Activated CD4-positive, CD25-positive, alpha-beta regulatory T cell (primary cell): ENCODE measurements around the gene CFAP74.

Experiments
- DNase-seq, 4 experiments: peaks; one replicate each; lab custom pipeline; 2025; lab: John Stamatoyannopoulos, UW

Gene CFAP74

DNA sequence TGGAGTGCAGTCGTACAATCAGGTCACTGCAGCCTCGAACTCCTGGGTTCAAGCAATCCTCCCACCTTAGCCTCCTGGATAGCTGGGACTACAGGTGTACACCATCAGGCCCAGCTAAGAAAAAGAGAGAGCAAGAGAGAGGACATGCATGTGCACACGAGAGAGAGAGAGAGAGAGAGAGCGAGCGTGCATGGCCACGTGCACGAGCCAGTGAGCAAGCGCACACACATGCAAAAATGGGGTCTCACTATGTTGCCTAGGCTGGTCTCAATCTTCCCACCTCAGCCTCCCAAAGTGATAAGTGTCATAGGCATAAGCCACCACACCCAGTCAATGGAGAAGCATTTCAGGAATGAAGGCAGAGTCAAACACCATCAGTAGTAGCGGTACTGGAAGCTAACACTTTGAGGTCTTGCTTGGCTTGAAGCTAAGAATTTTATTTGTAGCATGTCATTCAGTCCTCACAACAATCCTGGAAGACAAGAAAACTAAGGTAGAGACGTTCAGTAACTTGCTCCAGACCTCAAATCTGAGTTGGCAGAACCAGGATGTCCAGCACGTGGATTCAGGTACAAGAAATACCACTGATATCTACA, 127.2 kb downstream of the CFAP74 start:
- no peak for DNase-seq

DNA sequence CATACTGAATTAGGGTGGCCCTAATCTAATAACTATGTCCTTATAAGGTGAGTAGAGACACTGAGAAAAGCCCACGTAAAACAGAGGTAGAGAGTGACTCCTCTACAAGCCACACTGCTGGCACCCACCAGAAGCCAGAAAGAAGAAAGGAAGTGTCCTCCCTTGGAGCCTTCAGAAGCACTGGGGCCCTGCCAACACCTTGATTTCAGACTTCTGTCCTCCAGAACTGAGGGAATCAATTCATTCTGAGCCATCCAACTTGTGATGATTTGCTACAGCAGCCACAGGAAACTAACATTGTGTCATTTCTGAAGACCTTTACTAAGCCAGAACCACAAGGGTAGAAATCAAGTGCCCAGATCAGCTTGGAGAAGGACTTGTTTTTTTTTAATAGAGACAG, 127.7 kb downstream of the CFAP74 start:
- DNase-seq = no peak

DNA sequence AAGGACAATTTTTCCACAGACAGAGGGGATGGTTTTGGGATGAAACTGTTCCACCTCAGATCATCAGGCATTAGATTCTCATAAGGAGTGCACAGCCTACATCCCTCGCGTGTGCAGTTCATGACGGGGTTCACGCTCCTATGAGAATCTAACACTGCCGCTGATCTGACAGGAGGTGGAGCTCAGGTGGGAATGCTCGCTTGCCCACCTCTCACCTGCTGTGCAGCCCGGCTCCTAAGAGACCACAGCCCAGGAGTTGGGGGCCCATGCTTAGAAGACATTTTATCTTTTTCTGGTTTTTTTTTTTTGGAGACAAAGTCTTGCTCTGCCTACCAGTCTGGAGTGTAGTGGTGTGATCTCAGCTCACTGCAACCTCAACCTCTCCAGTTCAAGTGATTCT, 128.7 kb downstream of the CFAP74 start:
- DNase-seq = no peak

DNA sequence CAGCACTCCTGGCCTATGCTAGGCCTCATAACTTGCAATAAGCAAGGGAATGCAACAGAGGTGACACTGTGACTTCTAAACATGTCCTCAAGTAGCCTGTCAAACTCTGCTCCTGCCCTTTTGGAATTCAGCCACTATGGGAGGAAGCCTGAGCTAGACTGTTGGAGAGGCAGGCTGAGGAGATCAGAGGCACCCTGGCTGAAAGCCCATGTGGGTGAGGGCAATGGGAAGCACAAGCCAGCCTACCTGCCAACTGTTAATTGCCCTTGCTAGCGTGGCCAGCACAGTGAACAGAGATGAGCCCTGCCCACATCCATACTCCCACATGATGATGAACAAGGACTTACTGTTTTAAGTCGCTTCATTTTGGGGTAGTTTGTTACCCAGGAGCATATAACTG, 130.4 kb downstream of the CFAP74 start:
- DNase-seq = no peak

DNA sequence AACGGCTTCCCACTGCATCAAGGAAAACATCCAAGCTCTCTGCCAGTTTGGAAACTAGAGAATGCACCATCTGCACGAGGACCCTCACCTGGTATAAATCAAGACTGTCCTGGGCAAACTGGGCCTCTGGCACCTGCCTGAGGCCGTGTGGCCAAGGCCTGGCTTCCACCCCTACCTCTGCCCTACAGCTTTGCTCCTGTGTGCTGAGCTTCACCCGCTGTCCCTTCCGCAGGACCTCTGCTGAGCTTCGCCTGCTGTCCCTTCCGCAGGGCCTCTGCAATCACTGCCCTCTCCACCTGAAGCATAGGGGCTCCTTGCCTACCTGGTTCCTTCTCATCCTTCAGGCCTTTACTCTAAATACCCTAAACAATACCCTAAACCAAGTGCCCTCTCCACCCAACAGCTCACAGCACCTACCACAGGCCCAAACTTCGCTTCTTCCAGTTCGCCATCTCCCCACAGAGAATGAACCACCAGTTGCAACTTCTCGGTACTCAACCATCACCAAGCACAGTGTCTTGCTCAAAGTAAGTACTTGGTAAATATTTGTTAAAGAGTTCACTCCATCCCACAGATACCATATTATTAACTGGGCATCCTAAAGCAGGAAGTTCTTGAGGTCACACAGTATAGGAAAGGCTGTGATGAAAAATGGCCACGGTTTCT, 131.1 kb downstream of the CFAP74 start:
- DNase-seq = no peak
